ENCODE measurements around the gene RAB1A. TPM values are rescaled to one million over a fixed set of nuclear protein-coding genes. Genes with fewer than 3 reads are reported as not detected.
"Not testable (repeated sequence)": the region's sequence is repeated elsewhere in the genome, so short reads cannot be mapped to it uniquely, and the experiment has no call there.

RAB1A gene
- total RNA-seq, 1 donor from 2014 or later: 46.4 TPM

- Mint-ChIP-seq H3K27ac (no peak overlapping the region), H3K9me3 (no peaks in the 10 kb centered on the region), H3K4me3 (no peak overlapping the region), H3K4me1 (no peaks in the 10 kb centered on the region), H3K36me3 (ENCODE audit: low read depth) (no peaks in the 10 kb centered on the region), H3K27me3 (peaks cover 3% of the 10 kb centered on the region)
- ATAC-seq (ENCODE audit: low read depth) (no peak), DNase-seq (no peak)
- ChIA-PET POLR2A (no interaction called here), CTCF (no interaction called here)
- TF ChIP-seq CTCF (IDR thresholded peaks at IDR 0.05): no peak
- intact Hi-C loops (cut with micrococcal nuclease): no loop called here
Measured at GRCh38 chr2:65137197-65137775, 7.4 kb upstream of the RAB1A start.

GRCh38 chr2:65136253-65136652 is 6.3 kb upstream of the RAB1A start:
- CTCF ChIA-PET: no interaction called here
- Mint-ChIP-seq H3K4me3 (no peak overlapping the region), H3K9me3 (no peaks in the 10 kb centered on the region), H3K36me3 (ENCODE audit: low read depth) (no peaks in the 10 kb centered on the region), H3K4me1 (peaks cover under 1% of the 10 kb centered on the region), H3K27ac (no peak overlapping the region), H3K27me3 (no peaks in the 10 kb centered on the region)
- POLR2A ChIA-PET: no interaction called here
- no peak for TF ChIP-seq CTCF (IDR thresholded peaks at IDR 0.05)
- DNase-seq: no peak
- intact Hi-C loops (cut with micrococcal nuclease): no loop called here
- no peak for ATAC-seq (ENCODE audit: low read depth)

- Mint-ChIP-seq H3K27me3 (no peaks in the 10 kb centered on the region), H3K4me3 (no peak overlapping the region), H3K9me3 (no peaks in the 10 kb centered on the region), H3K36me3 (ENCODE audit: low read depth) (peaks cover 9% of the 10 kb centered on the region), H3K4me1 (peaks cover 11% of the 10 kb centered on the region), H3K27ac (no peak overlapping the region)
- CTCF ChIA-PET: interaction anchor here (1.9 kb wide), 1 partner anchor 69 kb away, joined by 8 read pairs; no protein-coding TSS in a partner anchor
- ATAC-seq (ENCODE audit: low read depth) (no peak), DNase-seq (no peak)
- no peak for TF ChIP-seq CTCF (IDR thresholded peaks at IDR 0.05)
- POLR2A ChIA-PET: no interaction called here
- intact Hi-C loops (cut with micrococcal nuclease): loop anchor here (5.0 kb wide), 1 partner anchor 298 kb away; the partner anchor contains the start of gene SPRED2
Measured at GRCh38 chr2:65134158-65134557, 4.3 kb upstream of the RAB1A start.

- DNase-seq (no peak), ATAC-seq (ENCODE audit: low read depth) (no peak)
- intact Hi-C loops (cut with micrococcal nuclease): loop anchor here (5.0 kb wide), 1 partner anchor 299 kb away; the partner anchor contains the start of gene SPRED2
- Mint-ChIP-seq H3K4me3 (no peak overlapping the region), H3K4me1 (peaks cover 17% of the 10 kb centered on the region), H3K9me3 (no peaks in the 10 kb centered on the region), H3K36me3 (ENCODE audit: low read depth) (peaks cover 12% of the 10 kb centered on the region), H3K27ac (no peak overlapping the region), H3K27me3 (no peaks in the 10 kb centered on the region)
- POLR2A ChIA-PET: interaction anchor here (0.5 kb wide), 1 partner anchor 9 kb away, joined by 3 read pairs; no protein-coding TSS in a partner anchor
- CTCF ChIA-PET: interaction anchor here (1.9 kb wide), 1 partner anchor 69 kb away, joined by 8 read pairs; no protein-coding TSS in a partner anchor
- TF ChIP-seq CTCF (IDR thresholded peaks at IDR 0.05): no peak
Measured at GRCh38 chr2:65133626-65134025, 3.7 kb upstream of the RAB1A start.

GRCh38 chr2:65132930-65133329 is 3.0 kb upstream of the RAB1A start:
- H3K4me3 Mint-ChIP-seq; ATAC-seq (ENCODE audit: low read depth); H3K27me3 Mint-ChIP-seq; H3K27ac Mint-ChIP-seq; H3K9me3 Mint-ChIP-seq; DNase-seq: not testable (repeated sequence)
- intact Hi-C loops (cut with micrococcal nuclease): loop anchor here (5.0 kb wide), 1 partner anchor 299 kb away; the partner anchor contains the start of gene SPRED2
- Mint-ChIP-seq H3K4me1 (peaks cover 24% of the 10 kb centered on the region), H3K36me3 (ENCODE audit: low read depth) (peaks cover 12% of the 10 kb centered on the region)
- ChIA-PET POLR2A (interaction anchor here (0.6 kb wide), 1 partner anchor 226 kb away, joined by 3 read pairs; no protein-coding TSS in a partner anchor), CTCF (interaction anchor here (0.6 to 1.3 kb wide), 2 partner anchors 68 to 90 kb away, joined by 3 read pairs; no protein-coding TSS in a partner anchor)
